Sigmoid colon (tissue), 4 donors: ENCODE data around the gene LITAF.

Source experiments
- EP300 ChIP-seq, 4 donors: sonication (generic); formaldehyde crosslinking; IDR thresholded peaks; one replicate each; pipeline ENCODE4 v1.6.1; 2017; ENCODE audit warnings: antibody characterized with exemption in 4 of 4
- POLR2A ChIP-seq, 2 donors: fragments of 450-650 bp; IDR thresholded peaks; one replicate each; pipeline ENCODE4 v1.6.1; 2016; ENCODE audit warnings: antibody characterized with exemption in 2 of 2, mild to moderate bottlenecking in 2 of 2, moderate library complexity in 2 of 2
- POLR2AphosphoS5 ChIP-seq, 4 donors: sonication (generic); formaldehyde crosslinking; IDR thresholded peaks; one replicate each; pipeline ENCODE4 v1.6.1; 2017; ENCODE audit warnings: antibody characterized with exemption in 4 of 4
- TF ChIP-seq, protein P1 (sequence below), 4 experiments: fragments of 450-650 bp in 3 of 4; fragments of 200-600 bp in 1 of 4; IDR thresholded peaks; one replicate each; pipeline ENCODE4 v1.5.1; 2016 to 2019; ENCODE audit warnings: antibody characterized with exemption in 4 of 4, mild to moderate bottlenecking in 3 of 4, moderate library complexity in 2 of 4

DNA sequence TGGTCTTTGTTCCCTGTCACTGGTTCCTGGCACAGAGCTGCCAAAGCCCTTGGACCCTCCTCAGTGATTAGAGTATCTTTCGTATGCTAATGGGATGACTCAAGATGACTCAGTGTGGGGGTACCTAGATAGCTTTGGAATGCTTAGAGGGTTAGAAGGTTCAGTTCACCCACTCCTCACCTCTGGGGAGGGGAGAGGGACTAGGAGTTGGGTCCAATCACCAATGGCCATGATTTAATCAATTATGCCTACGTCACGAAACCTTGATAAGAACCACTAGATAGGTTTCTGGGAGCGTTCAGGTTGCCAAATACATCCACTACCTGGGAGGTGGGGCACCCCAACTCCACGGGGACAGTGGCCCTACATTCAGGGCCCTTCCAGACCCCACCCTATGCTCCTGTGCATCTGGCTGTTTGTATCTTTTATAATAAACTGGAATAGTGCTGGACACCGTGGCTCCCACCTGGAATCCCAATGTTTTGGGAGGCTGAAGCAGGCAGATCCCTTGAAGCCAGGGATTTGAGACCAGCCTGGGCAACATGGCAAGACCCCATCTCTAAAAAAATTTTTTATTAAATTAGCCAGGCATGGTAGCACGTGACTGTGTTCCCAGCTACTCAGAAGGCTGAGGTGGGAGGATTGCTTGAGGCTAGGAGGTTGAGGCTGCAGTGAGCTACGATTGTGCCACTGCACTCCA is 29.2 kb upstream of the LITAF start:
- TF ChIP-seq, protein P1, sequence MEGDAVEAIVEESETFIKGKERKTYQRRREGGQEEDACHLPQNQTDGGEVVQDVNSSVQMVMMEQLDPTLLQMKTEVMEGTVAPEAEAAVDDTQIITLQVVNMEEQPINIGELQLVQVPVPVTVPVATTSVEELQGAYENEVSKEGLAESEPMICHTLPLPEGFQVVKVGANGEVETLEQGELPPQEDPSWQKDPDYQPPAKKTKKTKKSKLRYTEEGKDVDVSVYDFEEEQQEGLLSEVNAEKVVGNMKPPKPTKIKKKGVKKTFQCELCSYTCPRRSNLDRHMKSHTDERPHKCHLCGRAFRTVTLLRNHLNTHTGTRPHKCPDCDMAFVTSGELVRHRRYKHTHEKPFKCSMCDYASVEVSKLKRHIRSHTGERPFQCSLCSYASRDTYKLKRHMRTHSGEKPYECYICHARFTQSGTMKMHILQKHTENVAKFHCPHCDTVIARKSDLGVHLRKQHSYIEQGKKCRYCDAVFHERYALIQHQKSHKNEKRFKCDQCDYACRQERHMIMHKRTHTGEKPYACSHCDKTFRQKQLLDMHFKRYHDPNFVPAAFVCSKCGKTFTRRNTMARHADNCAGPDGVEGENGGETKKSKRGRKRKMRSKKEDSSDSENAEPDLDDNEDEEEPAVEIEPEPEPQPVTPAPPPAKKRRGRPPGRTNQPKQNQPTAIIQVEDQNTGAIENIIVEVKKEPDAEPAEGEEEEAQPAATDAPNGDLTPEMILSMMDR (IDR thresholded peaks at IDR 0.05), result no peak
- no peak for TF ChIP-seq POLR2A (IDR thresholded peaks at IDR 0.05)
- TF ChIP-seq EP300 (IDR thresholded peaks at IDR 0.05), result no peak
- no peak for TF ChIP-seq POLR2AphosphoS5 (IDR thresholded peaks at IDR 0.05)
